Hepatocyte (in vitro differentiated cells): ENCODE measurements around the gene LDLRAD4. TPM values are rescaled to one million over a fixed set of nuclear protein-coding genes. Genes with fewer than 3 reads are reported as not detected.

ENCODE experiments used
- DNase-seq: peaks from one replicate; pipeline ENCODE4 v3.0.0-alpha.2; 2016; ENCODE audit warnings: low spot score
- H2AFZ ChIP-seq: fragments of 200-600 bp; sonication (generic); 2 replicates; pipeline ENCODE4 v1.6.0; 2016; ENCODE audit warnings: antibody characterized with exemption, mild to moderate bottlenecking
- H3K27ac ChIP-seq: fragments of 200-600 bp; sonication (generic); 2 replicates; pipeline ENCODE4 v1.5.1; 2016; ENCODE audit warnings: mild to moderate bottlenecking
- H3K27me3 ChIP-seq: fragments of 200-600 bp; sonication (generic); 2 replicates; pipeline ENCODE4 v1.6.1; 2016
- H3K36me3 ChIP-seq: fragments of 200-600 bp; sonication (generic); replicated peaks from 2 replicates; pipeline ENCODE4 v1.5.1; 2016; ENCODE audit warnings: low read depth; ENCODE audit not compliant: insufficient read depth
- H3K4me1 ChIP-seq: fragments of 200-600 bp; sonication (generic); 2 replicates; pipeline ENCODE4 v1.5.1; 2016; ENCODE audit warnings: mild to moderate bottlenecking, moderate library complexity; ENCODE audit not compliant: insufficient read depth
- H3K4me2 ChIP-seq: fragments of 200-600 bp; sonication (generic); 2 replicates; pipeline ENCODE4 v1.6.0; 2016
- H3K4me3 ChIP-seq: fragments of 200-600 bp; sonication (generic); 2 replicates; pipeline ENCODE4 v1.5.1; 2016; ENCODE audit warnings: mild to moderate bottlenecking
- H3K79me2 ChIP-seq: fragments of 200-600 bp; sonication (generic); 2 replicates; pipeline ENCODE4 v1.6.0; 2017; ENCODE audit warnings: mild to moderate bottlenecking
- H3K9me2 ChIP-seq: fragments of 200-600 bp; sonication (generic); replicated peaks from 2 replicates; pipeline ENCODE4 v1.6.0; 2017; ENCODE audit warnings: mild to moderate bottlenecking; ENCODE audit not compliant: insufficient read depth
- H3K9me3 ChIP-seq: fragments of 200-600 bp; sonication (generic); 2 replicates; pipeline ENCODE4 v1.5.1; 2016; ENCODE audit warnings: low read depth, mild to moderate bottlenecking
- H4K20me1 ChIP-seq: fragments of 200-600 bp; sonication (generic); 2 replicates; pipeline ENCODE4 v1.6.0; 2016; ENCODE audit warnings: mild to moderate bottlenecking; ENCODE audit not compliant: insufficient read depth, poor library complexity, severe bottlenecking
- EZH2 ChIP-seq: fragments of 200-600 bp; sonication (generic); IDR thresholded peaks from 2 replicates; pipeline ENCODE4 v1.6.1; 2016; ENCODE audit warnings: antibody characterized with exemption, mild to moderate bottlenecking, borderline replicate concordance
- EZH2phosphoT487 ChIP-seq: fragments of 200-600 bp; sonication (generic); IDR thresholded peaks from one replicate; pipeline ENCODE4 v1.6.1; 2018; ENCODE audit warnings: antibody characterized with exemption, mild to moderate bottlenecking, low read depth, moderate library complexity; ENCODE audit not compliant: unreplicated experiment, severe bottlenecking
- WGBS: methylation state at CpG from one replicate; pipeline ENCODE4 v1.1.6; 2016; ENCODE audit warnings: low lambda C conversion rate; ENCODE audit errors: missing lambda C conversion rate; 5-methylcytosine and 5-hydroxymethylcytosine counted together
- polyA plus RNA-seq: library from polyadenylated mRNA; unstranded; fragments of >200 nt; fragmentation: Nextera tagmentation; extraction: Ambion mirVana; gene quantifications from 2 replicates; pipeline ENCODE4 v1.2.1, GENCODE V29; 2016
- total RNA-seq: library from RNA; depleted of rRNA; stranded (reverse); fragments of >200 nt; gene quantifications from 2 replicates; pipeline ENCODE4 v1.2.3, GENCODE V29; 2014
- TF ChIP-seq, protein P1 (sequence below): fragments of 200-600 bp; sonication (generic); IDR thresholded peaks from 2 replicates; pipeline ENCODE4 v1.5.1; 2016; ENCODE audit warnings: antibody characterized with exemption, mild to moderate bottlenecking; ENCODE audit not compliant: poor library complexity

Gene LDLRAD4
- total and polyA plus RNA-seq, 2 experiments from 2014 or later, result 15.1 to 29.0 TPM

DNA sequence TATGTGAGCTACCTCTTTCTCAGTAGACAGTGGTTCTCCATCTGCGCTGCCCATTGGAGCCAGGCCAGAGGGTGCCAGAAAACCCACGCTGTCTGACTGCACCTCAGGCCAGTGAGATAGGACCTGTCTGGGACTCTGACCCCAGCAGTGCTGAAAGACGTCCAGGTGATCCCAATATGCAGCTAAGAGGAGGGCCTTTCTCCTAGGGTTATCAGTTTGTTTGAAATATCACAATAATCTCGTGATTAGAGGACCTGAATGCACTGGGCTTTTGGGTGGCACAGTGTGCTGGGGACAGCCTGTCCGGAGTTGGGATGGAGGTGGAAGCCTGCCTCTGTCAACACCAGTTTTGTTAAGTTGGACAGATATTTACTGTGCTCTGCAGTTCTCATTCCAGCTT lies 216.3 kb downstream of the LDLRAD4 start:
- H4K20me1 ChIP-seq, result no peaks in the 10 kb centered on the region
- no peak overlapping the region for H3K4me2 ChIP-seq
- H3K4me1 ChIP-seq, result no peaks in the 10 kb centered on the region
- H3K27ac ChIP-seq, result no peak overlapping the region
- no peak overlapping the region for H3K4me3 ChIP-seq
- H3K27me3 ChIP-seq, result no peaks in the 10 kb centered on the region
- no peak overlapping the region for H2AFZ ChIP-seq
- no peaks in the 10 kb centered on the region for H3K36me3 ChIP-seq
- no peaks in the 10 kb centered on the region for H3K79me2 ChIP-seq
- DNase-seq, result no peak
- no peaks in the 10 kb centered on the region for H3K9me3 ChIP-seq
- WGBS, result 76% methylated on average over 5 of the region's 5 CpGs
- no peaks in the 10 kb centered on the region for H3K9me2 ChIP-seq
- TF ChIP-seq, protein P1, sequence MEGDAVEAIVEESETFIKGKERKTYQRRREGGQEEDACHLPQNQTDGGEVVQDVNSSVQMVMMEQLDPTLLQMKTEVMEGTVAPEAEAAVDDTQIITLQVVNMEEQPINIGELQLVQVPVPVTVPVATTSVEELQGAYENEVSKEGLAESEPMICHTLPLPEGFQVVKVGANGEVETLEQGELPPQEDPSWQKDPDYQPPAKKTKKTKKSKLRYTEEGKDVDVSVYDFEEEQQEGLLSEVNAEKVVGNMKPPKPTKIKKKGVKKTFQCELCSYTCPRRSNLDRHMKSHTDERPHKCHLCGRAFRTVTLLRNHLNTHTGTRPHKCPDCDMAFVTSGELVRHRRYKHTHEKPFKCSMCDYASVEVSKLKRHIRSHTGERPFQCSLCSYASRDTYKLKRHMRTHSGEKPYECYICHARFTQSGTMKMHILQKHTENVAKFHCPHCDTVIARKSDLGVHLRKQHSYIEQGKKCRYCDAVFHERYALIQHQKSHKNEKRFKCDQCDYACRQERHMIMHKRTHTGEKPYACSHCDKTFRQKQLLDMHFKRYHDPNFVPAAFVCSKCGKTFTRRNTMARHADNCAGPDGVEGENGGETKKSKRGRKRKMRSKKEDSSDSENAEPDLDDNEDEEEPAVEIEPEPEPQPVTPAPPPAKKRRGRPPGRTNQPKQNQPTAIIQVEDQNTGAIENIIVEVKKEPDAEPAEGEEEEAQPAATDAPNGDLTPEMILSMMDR, result no peak
- TF ChIP-seq EZH2 (no peak), EZH2phosphoT487 (no peak)

DNA sequence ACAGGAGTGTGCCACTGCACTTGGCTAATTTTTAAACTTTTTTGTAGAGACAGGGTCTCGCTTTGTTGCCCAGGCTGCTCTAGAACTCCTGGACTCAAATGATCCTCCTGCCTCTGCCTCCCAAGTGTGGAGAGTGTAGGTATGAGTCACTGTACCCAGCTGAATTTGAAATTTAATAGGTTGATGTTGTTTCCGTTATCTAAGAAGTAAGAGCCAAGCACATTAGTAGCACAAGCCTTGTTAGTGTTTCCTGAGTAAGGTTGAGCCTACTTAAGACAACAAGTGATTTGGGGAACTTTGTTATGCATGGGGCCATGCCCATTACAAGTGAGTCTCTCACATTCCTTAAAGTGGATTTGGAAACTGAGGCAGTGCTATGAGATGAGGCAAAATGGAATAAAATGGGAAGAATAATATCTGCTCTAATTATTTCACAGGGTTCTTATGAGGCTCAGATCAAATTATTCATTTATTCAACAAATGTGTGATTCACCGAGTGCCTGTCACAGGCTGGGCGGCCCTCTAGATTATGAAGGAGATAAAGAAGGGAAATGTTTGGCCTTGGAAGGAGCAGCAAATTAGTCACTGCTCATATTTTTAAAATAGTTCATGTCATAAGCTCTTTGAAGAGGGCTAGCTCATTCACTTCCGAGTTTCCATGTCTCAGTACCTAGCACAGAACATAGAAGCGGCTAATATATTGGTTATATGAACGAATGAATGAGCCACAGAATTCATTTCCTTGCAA lies 217.2 kb downstream of the LDLRAD4 start:
- Histone ChIP-seq H3K36me3 (no peaks in the 10 kb centered on the region), H3K27me3 (no peaks in the 10 kb centered on the region), H2AFZ (no peak overlapping the region), H4K20me1 (no peaks in the 10 kb centered on the region), H3K4me2 (no peak overlapping the region), H3K27ac (no peak overlapping the region), H3K9me3 (no peaks in the 10 kb centered on the region), H3K4me3 (no peak overlapping the region), H3K9me2 (no peaks in the 10 kb centered on the region), H3K4me1 (no peaks in the 10 kb centered on the region), H3K79me2 (no peaks in the 10 kb centered on the region)
- TF ChIP-seq, protein P1, result no peak
- TF ChIP-seq EZH2 (no peak), EZH2phosphoT487 (no peak)
- DNase-seq, result no peak
- WGBS, result 90% methylated on average over 7 of the region's 7 CpGs

DNA sequence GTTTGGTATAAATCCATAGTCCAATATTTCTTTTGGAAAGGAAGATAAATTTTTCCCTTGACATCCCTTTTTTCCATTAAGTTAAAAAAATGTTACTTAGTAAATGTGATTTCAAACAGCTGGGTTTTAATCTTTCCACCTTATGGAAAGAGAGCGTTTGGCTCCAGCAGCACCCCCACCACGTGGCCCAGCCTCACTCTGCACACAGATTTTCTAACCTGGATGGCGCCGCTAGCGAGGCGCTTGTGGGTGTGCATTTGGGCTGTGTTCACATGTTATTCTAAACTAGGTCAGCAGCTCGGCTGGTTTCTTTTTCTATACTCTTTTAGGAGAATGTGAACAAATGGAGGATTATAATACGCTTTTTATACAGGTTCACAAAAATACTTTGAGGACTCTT lies 218.0 kb downstream of the LDLRAD4 start:
- H3K27ac ChIP-seq, result no peak overlapping the region
- H3K4me3 ChIP-seq, result no peak overlapping the region
- TF ChIP-seq, protein P1, result no peak
- TF ChIP-seq EZH2phosphoT487 (no peak), EZH2 (no peak)
- H4K20me1 ChIP-seq, result no peaks in the 10 kb centered on the region
- H3K4me2 ChIP-seq, result no peak overlapping the region
- H3K9me3 ChIP-seq, result no peaks in the 10 kb centered on the region
- DNase-seq, result no peak
- H3K9me2 ChIP-seq, result no peaks in the 10 kb centered on the region
- H3K79me2 ChIP-seq, result no peaks in the 10 kb centered on the region
- WGBS, result 90% methylated on average over 8 of the region's 8 CpGs
- no peak overlapping the region for H2AFZ ChIP-seq
- H3K27me3 ChIP-seq, result no peaks in the 10 kb centered on the region
- H3K4me1 ChIP-seq, result no peaks in the 10 kb centered on the region
- H3K36me3 ChIP-seq, result no peaks in the 10 kb centered on the region

DNA sequence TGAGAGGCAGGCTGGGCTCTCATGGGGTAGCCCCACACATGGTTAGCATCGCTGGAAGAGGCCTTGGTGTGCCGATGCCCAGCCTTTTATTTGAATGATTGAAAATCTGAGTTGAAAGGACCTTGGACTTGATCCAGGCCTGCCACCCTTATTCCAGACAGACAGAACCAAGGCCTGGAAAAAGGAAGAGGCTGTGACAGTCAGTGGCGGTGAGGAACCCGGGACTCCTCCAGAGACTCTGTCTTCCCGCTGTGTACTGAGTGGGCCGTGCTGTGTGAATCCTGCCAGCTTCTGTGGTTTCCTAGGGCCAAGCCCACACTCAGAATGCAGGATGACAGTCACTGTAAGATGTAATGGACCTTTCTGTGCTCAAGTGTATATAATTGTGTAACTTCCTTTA lies 218.5 kb downstream of the LDLRAD4 start:
- TF ChIP-seq, protein P1, result no peak
- TF ChIP-seq EZH2phosphoT487, result no peak
- no peak for TF ChIP-seq EZH2
- Histone ChIP-seq H3K36me3 (no peaks in the 10 kb centered on the region), H3K27me3 (no peaks in the 10 kb centered on the region), H2AFZ (no peak overlapping the region), H4K20me1 (no peaks in the 10 kb centered on the region), H3K9me2 (no peaks in the 10 kb centered on the region), H3K4me3 (no peak overlapping the region), H3K9me3 (no peaks in the 10 kb centered on the region), H3K79me2 (no peaks in the 10 kb centered on the region), H3K4me1 (no peaks in the 10 kb centered on the region), H3K27ac (no peak overlapping the region), H3K4me2 (no peak overlapping the region)
- DNase-seq, result no peak
- 94% methylated on average over 6 of the region's 6 CpGs for WGBS
